NOMO-1 treated with dmso at 0.1 percent for 144 hours (cell line): Measurements from ENCODE around the gene NPHP4.
"Not testable (repeated sequence)": the region's sequence is repeated elsewhere in the genome, so short reads cannot be mapped to it uniquely, and the experiment has no call there.

Source experiments
- DNase-seq: peaks from one replicate; lab custom pipeline; 2025; ENCODE audit not compliant: unreplicated experiment; lab: John Stamatoyannopoulos, UW

The NPHP4 gene

DNA sequence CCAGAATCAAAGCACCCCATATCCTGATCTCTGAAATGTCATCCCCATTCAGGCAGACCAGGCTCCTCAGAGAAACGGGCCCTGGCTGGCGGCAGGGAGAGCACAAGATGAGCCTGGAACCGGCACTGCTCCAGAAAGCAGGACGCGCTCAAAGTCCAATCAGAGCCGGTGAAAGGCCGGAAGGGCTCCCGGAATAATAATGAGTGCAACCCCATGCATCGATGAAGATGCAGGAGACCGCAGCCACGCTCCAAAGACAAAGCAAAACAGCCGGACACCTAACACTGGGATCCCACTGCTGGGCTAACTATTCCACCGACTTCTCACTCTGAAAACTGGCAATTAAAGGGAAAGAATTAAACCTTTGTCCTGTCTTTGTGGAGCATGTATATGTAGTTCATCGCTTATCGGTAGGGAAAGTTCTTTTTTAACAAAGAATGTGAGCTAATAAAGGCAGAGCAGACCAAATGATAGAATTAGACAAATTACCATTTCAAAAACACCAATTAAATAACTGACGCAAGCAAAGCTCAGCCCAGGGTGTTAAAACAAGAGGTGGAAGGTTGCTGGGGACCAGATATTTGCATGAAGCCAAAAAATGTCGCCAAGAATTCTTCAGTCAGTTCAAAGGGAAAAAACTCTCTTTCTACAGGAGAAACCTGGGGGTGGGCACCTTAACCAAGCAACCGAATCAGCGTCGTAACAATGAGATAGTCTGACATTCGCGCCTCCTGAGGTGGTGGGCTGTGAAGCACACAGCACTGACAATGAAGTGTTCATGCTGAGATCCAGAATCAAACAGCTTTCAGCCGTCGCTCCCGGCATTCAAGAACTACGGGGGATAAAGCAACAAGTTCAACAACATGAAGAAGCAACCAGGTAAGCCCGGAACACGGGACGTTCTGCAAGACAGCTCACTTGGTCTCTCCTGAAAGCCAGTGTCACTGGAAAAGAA lies 95.2 kb downstream of the NPHP4 start:
- no peak for DNase-seq

DNA sequence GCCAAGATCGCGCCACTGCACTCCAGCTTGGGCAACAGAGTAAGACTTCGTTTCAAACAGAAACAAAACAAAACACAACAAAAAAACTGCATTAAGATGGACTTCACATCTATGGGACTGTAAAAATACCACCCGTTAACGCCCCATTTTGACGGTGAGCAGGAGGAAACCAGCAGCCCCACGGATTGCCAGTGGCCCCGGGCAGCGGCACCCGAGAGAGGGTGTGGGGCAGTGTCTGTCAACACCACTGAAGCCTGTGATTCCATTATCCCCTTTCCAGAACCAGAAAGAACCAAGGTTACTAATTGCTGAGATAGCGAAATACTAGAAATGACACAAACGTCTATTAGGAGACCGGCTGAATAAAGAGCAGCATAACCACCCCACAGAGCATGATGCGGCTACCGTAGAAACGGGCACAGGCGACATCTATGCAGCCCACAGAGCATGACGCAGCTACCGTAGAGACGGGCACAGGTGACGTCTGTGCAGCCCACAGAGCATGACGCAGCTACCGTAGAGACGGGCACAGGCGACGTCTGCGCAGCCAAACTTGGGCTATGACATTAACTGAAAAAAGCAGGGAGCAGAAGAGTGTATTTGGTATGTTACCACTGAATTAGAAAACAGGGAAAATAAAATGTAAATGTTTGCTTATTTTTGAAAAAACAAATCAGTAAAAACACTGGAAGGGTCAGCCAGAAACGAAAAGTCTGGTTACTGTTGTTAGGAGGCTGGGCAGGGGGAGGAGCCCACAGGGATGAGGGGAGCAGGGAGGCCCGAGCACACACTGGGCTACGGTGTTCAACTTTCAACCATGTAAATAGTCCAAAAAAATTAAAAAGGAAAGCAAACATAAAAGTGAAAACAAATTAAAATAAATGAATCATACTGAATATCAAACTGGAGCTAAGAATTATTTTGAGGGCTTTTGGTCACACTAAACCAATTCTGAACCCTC lies 96.5 kb downstream of the NPHP4 start:
- no peak for DNase-seq

DNA sequence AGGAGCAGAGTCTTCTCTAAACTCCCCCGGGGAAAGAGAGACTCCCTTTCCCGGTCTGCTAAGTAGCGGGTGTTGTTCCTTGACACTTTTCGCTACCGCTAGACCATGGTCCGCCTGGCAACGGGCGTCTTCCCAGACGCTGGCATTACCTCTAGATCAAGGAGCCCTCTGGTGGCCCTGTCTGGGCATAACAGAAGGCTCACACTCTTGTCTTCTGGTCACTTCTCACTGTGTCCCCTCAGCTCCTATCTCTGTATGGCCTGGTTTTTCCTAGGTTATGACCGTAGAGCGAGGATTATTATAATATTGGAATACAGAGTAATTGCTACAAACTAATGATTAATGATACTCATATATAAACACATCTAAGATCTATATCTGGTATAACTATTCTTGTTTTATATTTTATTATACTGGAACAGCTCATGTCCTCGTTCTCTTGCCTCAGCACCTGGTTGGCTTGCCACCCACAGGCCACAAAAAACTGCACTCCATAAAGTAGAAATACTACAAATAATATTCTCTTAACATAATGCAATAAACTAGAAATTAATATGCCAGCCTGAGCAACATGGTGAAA lies 98.4 kb downstream of the NPHP4 start:
- DNase-seq = not testable (repeated sequence)

DNA sequence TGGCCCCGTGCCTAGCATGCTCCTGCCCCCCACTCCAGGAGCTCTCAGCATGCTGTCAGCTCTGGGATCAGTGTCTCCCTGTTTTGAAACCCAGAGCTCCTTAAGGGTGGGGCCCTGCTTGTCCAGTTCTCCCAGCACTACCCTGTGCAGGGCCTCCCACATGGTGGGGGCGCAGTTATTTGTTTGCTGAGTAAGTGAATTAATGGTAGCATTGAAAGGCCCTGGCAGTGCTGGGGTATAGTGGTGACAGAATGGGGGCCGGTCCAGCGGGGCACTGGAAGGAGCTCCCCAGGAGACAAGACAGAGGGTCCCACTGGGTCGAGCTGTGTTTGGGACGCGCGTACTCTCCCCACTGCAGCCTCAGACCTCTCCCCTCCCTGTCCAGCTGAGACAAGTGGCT lies 99.9 kb downstream of the NPHP4 start:
- DNase-seq = no peak

DNA sequence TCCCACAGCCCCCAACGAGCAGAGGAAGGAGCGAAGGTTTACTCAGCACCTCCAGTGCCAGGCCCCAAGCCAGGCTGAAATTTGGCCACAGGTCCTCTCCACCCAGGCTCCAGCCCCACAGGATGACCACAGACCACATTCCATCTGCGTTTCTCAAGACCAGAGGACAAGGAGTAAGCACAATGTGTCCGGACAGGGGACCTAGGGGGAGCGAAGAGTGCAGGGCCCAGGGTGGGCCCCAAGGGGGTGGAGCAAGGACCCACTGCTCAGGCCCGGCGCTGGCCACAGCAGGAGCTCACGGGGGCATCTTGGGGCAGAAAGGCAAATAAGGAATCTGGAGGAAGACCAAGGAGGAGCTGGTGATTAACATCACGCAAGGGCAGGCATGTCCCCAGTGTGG lies 100.5 kb downstream of the NPHP4 start:
- DNase-seq = no peak

DNA sequence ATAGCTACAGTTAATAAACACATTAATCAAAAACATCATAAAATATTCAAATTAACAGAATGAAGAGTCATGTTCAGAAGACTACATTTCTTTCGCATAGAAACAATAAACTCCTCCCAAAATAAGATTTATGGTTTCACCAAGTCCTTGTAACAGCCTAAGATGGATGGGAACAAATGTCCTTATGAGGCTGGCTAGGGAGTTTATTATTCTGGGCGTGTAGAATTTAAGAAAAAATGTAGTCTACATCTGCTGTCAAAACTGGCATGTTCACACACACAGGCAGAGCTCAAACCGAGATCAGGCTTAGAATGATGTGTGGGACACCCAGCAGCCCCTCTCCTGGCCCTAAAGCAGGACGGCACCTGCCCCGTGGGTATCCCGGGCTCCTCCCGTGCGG lies 101.1 kb downstream of the NPHP4 start:
- DNase-seq = no peak

DNA sequence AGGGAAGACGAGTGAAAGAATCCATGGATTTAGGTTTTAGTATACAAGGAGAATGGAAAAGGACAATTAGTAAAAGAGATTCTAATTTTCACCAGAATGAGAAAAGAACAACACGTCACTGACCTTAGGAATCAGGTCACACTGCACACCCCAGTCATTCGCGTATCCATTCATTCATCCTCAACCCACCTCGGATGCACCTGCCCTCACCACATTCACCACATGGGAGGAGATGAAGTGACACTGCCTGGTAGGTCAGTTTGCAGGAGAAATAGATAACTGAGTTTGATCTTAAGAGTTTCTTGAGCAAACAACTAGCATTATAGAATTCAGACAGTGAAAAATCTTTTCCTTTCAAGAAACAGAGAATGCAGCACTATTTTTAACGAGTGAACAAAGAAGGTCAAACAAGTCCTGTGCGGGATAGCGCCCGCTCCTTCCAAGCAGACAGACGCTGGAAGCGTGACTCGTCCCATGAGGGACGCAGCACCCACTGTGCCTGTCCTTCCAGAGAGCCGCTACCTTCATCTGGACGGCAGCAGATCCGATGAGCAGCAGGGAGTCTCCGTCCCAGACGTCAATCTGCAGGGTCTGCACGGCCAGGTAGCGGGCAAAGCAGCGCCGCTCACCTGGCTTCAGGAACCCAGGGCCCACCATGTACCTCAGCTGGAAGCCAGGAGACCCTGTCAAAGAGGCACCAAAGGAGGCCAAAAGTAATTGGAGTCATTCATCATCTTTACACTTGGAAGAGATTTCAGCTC lies 101.7 kb downstream of the NPHP4 start:
- no peak for DNase-seq

DNA sequence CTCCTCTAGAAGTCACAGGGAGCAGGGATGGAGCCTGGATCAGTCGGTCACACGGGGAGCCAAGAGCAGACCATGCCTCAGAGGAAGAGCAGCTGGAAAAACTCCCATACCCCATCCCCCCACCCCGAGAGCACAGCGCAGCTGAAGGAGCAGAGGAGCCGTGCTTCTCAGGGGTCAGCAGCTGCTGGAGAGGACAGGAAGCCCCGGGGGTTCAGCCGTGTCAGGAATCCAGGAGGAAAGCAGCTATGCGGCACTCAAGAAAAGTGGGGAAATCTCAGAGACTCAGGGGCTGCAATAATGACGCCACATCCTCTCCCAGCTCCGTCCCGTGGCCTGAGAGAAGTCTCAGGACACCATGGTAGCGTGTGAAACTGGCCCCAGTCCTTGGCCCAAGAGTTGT lies 102.3 kb downstream of the NPHP4 start:
- DNase-seq = no peak

DNA sequence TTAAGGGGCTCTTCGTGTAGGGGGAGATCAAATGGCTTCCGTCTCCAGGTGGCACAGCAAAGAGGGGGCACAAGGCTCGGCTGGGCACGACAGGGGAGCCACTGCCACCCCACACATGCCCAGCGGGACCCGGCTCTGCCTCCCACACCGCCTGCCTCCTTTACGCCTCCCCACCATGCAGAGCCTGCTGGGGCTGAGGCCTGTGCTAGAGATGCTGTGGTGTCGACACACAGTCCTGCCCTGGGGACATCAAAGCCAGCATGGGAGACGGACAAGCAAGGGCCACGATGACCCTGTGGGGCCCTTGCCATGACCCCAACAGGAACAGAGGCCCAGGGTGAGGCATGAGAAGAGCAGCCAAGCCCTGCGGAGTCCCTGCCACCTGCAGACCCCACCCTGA lies 102.8 kb downstream of the NPHP4 start:
- DNase-seq = no peak

DNA sequence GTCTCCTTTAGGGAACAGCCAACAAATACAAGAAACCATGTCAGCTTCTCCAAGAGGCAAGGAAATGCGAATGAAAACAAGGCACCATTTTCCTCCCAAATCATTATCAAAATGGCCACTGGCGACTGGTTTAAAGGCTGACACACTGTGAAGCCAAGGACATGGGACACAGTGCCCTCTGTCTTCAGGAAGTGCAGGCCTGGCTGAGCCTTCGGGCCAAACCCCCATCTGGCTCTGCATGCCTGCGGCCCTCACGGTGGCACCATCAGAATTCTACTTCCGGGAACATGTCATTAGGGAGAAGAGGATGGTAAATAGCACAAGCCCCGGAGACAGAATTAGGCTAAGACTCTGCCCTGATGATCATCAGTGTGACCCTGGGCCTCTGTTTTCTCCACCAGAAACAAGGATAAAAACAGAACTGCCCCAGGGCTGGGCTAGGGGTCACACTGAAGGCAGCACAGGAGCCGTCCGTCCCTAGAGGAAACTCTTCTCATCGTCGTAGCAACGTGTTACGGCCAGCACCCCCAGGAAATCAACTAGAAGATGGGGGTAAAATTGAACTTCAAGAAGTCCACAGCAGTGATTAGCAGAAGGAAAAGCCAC lies 103.5 kb downstream of the NPHP4 start:
- DNase-seq = no peak

DNA sequence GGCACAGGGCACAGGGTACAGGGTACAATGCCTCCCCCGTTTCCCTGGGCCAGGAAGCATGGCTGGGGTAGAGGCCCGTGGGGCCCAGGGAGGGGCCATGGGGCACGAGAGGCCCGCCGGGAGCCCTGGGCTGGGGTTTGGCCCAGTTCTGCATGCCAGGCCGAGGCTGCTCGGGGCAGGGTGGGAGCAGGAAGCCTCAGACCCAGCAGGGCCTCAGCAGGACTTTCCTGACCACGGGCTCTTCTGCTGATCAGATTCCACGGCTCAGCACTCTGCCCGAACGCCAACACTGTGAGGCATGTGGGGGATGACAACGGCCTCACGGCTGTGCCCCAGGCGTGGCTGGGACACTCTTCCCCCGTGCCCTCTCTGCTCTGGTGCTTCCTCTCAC lies 104.3 kb downstream of the NPHP4 start:
- DNase-seq = no peak

DNA sequence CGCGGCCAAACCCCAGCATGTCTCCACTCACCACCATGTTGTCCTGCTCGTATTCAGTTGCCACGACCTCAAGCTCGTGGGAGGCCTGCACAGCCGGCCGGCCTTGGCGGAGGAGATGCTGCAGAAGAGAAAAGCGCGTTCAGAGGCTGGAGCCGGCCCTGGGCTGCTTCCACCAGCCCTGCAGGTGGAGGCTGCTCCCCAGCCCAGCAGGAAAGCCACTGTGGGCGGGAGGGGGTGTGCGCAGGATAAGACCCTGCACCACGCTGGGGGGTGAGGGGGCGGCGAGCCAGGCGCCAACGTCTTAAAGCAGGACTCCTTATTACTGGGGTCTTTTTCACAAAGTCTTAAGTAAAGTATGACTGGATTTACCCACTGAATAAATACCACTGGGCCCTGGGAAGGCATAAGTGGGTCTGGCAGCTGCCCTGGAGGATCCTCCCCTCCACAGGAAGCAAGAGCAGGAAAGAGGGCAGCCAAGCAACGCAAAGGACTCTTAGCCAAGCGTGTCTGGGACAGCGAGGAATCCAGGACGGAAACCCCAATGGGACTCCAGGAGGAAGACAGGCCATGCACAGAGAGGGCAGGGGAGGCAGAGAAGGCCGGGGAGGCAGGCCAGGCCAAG lies 104.8 kb downstream of the NPHP4 start:
- DNase-seq = no peak

DNA sequence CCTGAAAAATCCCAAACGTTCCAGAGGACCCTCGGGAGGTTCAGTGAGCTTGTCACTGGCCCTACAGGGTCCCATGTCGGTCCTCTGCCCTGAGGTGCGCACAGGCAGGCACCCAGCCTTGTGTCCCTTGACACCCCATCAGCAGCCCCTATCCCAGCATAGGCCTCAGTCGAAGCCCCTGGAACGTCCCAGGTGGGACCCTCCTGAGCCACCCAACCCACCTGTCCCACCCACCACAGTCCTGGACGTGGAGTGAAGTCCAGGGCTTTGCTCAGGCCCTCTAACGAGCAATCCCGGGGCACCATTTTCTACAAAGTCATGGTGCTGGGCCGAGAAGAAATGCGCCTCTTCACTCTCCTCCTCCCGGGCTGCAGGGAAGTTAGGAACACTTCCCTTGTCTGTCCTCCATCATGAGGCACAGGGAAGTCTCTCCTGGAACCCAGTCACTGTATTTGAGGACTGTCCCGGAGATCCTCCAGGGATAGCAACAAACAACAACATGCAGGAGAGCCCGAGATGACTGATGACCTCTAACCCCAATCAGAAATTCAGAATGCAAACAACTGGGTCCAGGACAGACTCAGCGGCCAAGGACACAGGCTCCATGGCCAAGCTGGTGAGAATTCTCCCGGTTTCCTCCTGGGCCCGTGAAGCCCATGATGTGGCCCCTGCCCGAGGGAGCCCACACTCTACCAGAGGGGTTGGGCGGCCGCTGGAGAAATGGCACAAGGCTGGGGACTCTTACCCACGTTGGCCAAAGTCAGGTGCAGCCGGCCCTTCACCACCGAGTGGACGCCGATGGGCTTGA lies 105.5 kb downstream of the NPHP4 start:
- no peak for DNase-seq

DNA sequence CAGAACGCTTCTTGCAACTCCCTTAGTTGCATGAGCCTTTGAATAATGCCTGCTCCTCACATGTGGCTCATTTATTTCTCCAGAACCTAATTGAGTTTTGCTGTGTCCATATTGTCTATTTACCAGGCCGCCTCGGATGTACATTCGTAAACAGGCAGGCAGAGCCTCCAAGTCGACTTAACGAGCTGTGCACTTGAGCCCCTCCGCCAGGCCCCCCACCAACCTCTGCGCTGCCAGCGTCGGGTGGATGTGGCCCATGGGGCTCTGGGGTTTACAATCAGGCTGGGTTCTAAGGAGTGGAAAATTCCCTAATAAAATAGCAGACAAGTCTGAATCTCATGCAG lies 106.1 kb downstream of the NPHP4 start:
- DNase-seq = no peak

DNA sequence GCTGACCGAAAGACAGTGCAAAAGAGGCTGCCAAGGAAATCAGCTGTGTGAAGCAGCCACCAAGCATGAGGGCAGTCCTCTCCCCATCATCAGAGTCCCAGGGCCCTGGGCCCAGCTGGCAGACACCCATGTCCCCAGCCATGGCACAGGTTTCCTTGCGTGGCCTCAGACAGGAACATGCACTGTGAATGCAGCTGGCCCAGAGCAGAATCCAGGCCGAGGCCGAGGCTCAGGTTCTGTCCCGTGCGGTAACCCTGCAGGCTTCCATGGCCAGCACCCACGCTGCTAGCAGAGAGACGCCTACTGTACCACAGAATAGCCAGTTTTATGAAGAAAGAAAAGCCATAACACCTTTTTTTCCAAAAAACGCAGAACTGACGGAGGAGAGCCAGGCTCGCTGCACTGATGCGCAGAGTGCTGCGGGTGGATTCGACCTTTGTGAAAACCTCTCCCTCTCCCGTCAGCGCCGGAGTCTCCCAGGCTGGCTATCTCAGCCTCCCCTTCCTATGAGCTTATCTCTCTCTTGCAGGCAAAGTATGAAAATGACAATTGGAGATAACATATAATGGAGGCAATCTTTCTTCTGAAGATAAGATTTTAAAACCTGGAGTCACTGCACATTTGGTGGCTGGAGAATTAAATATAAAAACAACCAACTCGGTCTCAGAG lies 106.6 kb downstream of the NPHP4 start:
- no peak for DNase-seq

DNA sequence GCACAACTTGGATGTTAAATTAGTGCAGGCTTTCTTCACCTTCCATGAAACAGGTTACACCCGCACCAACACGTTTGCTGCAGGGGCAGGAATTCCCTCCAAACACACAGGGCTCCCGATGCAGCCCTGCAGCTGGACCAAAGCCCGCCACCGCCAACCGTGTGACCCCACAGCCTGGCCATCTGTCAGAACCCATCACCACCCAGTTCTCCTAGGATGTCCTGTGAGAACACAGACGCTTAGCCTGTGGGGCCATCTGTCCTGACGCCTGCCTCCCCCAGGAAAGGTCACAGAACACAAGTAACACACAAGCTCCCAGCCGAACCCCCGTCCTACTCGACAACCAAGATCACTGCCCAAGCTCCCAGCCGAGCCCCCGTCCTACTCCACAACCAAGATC lies 108.1 kb downstream of the NPHP4 start:
- DNase-seq = no peak

DNA sequence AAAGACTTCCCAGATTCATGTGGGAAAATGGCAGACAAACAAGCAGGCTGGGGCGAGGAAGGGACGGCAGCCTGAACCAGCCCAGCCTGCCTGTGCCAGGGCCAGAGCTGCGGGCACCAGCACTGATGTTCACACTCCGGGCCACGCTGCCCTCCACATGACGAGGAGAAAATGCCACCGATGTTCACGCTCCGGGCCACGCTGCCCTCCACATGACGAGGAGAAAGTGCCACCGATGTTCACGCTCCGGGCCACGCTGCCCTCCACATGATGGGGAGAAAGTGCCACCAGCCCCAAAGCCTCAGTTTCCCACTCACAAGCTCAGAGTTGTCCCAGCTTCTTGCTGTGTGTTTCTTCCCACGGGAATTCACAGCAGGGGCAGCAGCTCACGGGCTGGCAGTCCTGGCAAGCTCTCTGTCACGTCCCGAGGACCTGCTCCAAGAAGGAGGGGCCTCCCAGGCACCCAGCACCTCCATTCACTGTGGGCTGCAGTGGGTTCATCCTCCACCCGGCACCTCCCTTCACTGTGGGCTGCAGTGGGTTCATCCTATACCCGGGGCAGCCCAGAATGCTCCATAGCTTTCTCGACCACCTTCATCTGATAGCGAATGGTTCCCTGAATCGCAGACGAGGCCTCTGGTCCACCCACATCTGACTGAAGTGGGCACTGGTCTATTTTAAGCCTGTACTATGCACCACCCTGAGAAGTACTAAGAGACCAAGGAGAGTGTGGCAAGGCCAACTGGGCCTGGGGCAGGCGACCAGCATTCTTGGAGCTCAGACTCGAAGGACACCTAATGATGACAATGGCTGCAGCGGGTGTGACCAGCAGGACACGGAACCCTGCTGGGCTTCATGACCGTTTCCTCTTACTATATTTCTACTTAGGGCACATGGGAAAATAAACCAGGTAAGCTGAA lies 108.8 kb downstream of the NPHP4 start:
- DNase-seq = no peak
